ENCODE measurements around the gene DEFB113.

- TF ChIP-seq GATA3 (IDR thresholded peaks at IDR 0.05; ENCODE audit: borderline replicate concordance) (no peak), POLR2A (IDR thresholded peaks at IDR 0.05; ENCODE audit: low read length) (no peak)
Observed at GRCh38 chr6:49982046-49982445, 12.6 kb upstream of the DEFB113 start.
